Vagina (tissue), 2 donors: ENCODE data around the gene EGFR. TPM values are rescaled to one million over a fixed set of nuclear protein-coding genes. Genes with fewer than 3 reads are reported as not detected.
A peak's percentile ranks its signal among the peaks of the same experiment; 100 is the strongest.

Experiments
- DNase-seq, 2 donors: peaks; one replicate each; pipeline ENCODE4 v3.0.0-alpha.2; 2017; ENCODE audit errors: extremely low spot score in 2 of 2
- H3K27ac ChIP-seq: fragments of 200-600 bp; sonication (generic); one replicate; pipeline ENCODE4 v1.5.1; 2019
- H3K27me3 ChIP-seq: fragments of 200-600 bp; sonication (generic); one replicate; pipeline ENCODE4 v1.5.1; 2019
- H3K36me3 ChIP-seq, 2 donors: fragments of 200-600 bp; sonication (generic); one replicate each; pipeline ENCODE4 v1.5.1; 2017 to 2019
- H3K4me1 ChIP-seq: fragments of 200-600 bp; sonication (generic); one replicate; pipeline ENCODE4 v1.5.1; 2019
- H3K4me3 ChIP-seq, 2 donors: fragments of 200-600 bp; sonication (generic); 1 replicate in 1 of 2; 2 replicates in 1 of 2; pipeline ENCODE4 v1.5.1; 2016 to 2019
- H3K9me3 ChIP-seq: fragments of 200-600 bp; sonication (generic); one replicate; pipeline ENCODE4 v1.5.1; 2019
- CTCF ChIP-seq, 3 experiments: fragments of 450-650 bp in 2 of 3; fragments of 200-600 bp in 1 of 3; sonication (generic) in 1 of 3; IDR thresholded peaks; one replicate each; pipeline ENCODE4 v1.5.1; 2017 to 2019; ENCODE audit warnings: antibody characterized with exemption in 3 of 3, mild to moderate bottlenecking in 2 of 3, moderate library complexity in 2 of 3
- POLR2A ChIP-seq, 2 donors: fragments of 450-650 bp; IDR thresholded peaks; one replicate each; pipeline ENCODE4 v1.6.1; 2017; ENCODE audit warnings: antibody characterized with exemption in 2 of 2, mild to moderate bottlenecking in 2 of 2, moderate library complexity in 2 of 2
- POLR2AphosphoS5 ChIP-seq, 2 donors: sonication (generic); formaldehyde crosslinking; IDR thresholded peaks; one replicate each; pipeline ENCODE4 v1.9.0; 2017; ENCODE audit warnings: antibody characterized with exemption in 2 of 2, mild to moderate bottlenecking in 2 of 2, low read depth in 1 of 2; ENCODE audit not compliant: insufficient read depth in 1 of 2
- intact Hi-C: fragments of 100-400 bp; cut with DNase I; formaldehyde crosslinking; loops from one replicate; pipeline ENCODE4 v1.15.1; 2023
- total RNA-seq: library from RNA; depleted of rRNA; stranded (reverse); fragments of >200 nt; gene quantifications from one replicate; pipeline ENCODE4 v1.2.3, GENCODE V29; 2016

EGFR gene
- total RNA-seq, 1 donor from 2014 or later, result 130 TPM

GRCh38 chr7:55132550-55132889 is 113.7 kb downstream of the EGFR start:
- intact Hi-C loops, result loop anchor here (5.0 to 10.0 kb wide), 2 partner anchors 48 to 110 kb away; no protein-coding TSS in a partner anchor
- Histone ChIP-seq H3K27me3 (no peaks in the 10 kb centered on the region), H3K4me3 (no peak overlapping the region), H3K9me3 (no peaks in the 10 kb centered on the region), H3K27ac (peak overlapping the region; percentile 91), H3K36me3 (no peaks in the 10 kb centered on the region), H3K4me1 (peaks cover 80% of the 10 kb centered on the region)
- DNase-seq, result no peak
- TF ChIP-seq POLR2A (IDR thresholded peaks at IDR 0.05) (no peak), CTCF (IDR thresholded peaks at IDR 0.05) (no peak), POLR2AphosphoS5 (IDR thresholded peaks at IDR 0.05; ENCODE audit: insufficient read depth in 1 of 2, low read depth in 1 of 2) (no peak)

GRCh38 chr7:55132890-55133551 is 114.2 kb downstream of the EGFR start:
- DNase-seq, result peak in 1 of 2 donors; percentile 95
- peak overlapping the region; percentile 91 for H3K27ac ChIP-seq
- TF ChIP-seq POLR2A (IDR thresholded peaks at IDR 0.05) (no peak), POLR2AphosphoS5 (IDR thresholded peaks at IDR 0.05; ENCODE audit: insufficient read depth in 1 of 2, low read depth in 1 of 2) (peak; percentile 67 to 85)
- H3K4me3 ChIP-seq, result no peak overlapping the region
- H3K9me3 ChIP-seq, result no peaks in the 10 kb centered on the region
- no peaks in the 10 kb centered on the region for H3K36me3 ChIP-seq
- intact Hi-C loops, result loop anchor here (5.0 to 10.0 kb wide), 2 partner anchors 48 to 111 kb away; no protein-coding TSS in a partner anchor
- H3K4me1 ChIP-seq, result peaks cover 76% of the 10 kb centered on the region
- no peaks in the 10 kb centered on the region for H3K27me3 ChIP-seq

GRCh38 chr7:55133630-55134358 is 115.0 kb downstream of the EGFR start:
- peak; percentile 72 to 88 for DNase-seq
- no peaks in the 10 kb centered on the region for H3K27me3 ChIP-seq
- TF ChIP-seq POLR2A (IDR thresholded peaks at IDR 0.05), result no peak
- no peak for TF ChIP-seq POLR2AphosphoS5 (IDR thresholded peaks at IDR 0.05; ENCODE audit: insufficient read depth in 1 of 2, low read depth in 1 of 2)
- no peak for TF ChIP-seq CTCF (IDR thresholded peaks at IDR 0.05)
- H3K4me1 ChIP-seq, result peaks cover 69% of the 10 kb centered on the region
- no peak overlapping the region for H3K4me3 ChIP-seq
- H3K27ac ChIP-seq, result peak overlapping the region; percentile 91
- H3K36me3 ChIP-seq, result no peaks in the 10 kb centered on the region
- no peaks in the 10 kb centered on the region for H3K9me3 ChIP-seq
- intact Hi-C loops, result loop anchor here (5.0 to 10.0 kb wide), 2 partner anchors 49 to 111 kb away; no protein-coding TSS in a partner anchor

GRCh38 chr7:55134359-55134725 is 115.5 kb downstream of the EGFR start:
- H3K4me1 ChIP-seq, result peaks cover 63% of the 10 kb centered on the region
- intact Hi-C loops, result loop anchor here (5.0 to 10.0 kb wide), 2 partner anchors 50 to 112 kb away; no protein-coding TSS in a partner anchor
- no peaks in the 10 kb centered on the region for H3K36me3 ChIP-seq
- no peak for TF ChIP-seq POLR2AphosphoS5 (IDR thresholded peaks at IDR 0.05; ENCODE audit: insufficient read depth in 1 of 2, low read depth in 1 of 2)
- TF ChIP-seq CTCF (IDR thresholded peaks at IDR 0.05), result no peak
- no peak for TF ChIP-seq POLR2A (IDR thresholded peaks at IDR 0.05)
- H3K9me3 ChIP-seq, result no peaks in the 10 kb centered on the region
- no peak for DNase-seq
- no peaks in the 10 kb centered on the region for H3K27me3 ChIP-seq
- H3K4me3 ChIP-seq, result no peak overlapping the region
- peak overlapping the region; percentile 91 for H3K27ac ChIP-seq

GRCh38 chr7:55134786-55135185 is 116.0 kb downstream of the EGFR start:
- Histone ChIP-seq H3K27ac (no peak overlapping the region), H3K27me3 (no peaks in the 10 kb centered on the region), H3K4me3 (no peak overlapping the region), H3K9me3 (no peaks in the 10 kb centered on the region), H3K36me3 (no peaks in the 10 kb centered on the region), H3K4me1 (peaks cover 60% of the 10 kb centered on the region)
- intact Hi-C loops, result loop anchor here (5.0 to 10.0 kb wide), 2 partner anchors 50 to 112 kb away; no protein-coding TSS in a partner anchor
- TF ChIP-seq POLR2AphosphoS5 (IDR thresholded peaks at IDR 0.05; ENCODE audit: insufficient read depth in 1 of 2, low read depth in 1 of 2) (no peak), POLR2A (IDR thresholded peaks at IDR 0.05) (no peak), CTCF (IDR thresholded peaks at IDR 0.05) (no peak)
- peak; percentile 19 to 56 for DNase-seq
